Gastrocnemius medialis (tissue), 4 donors: ENCODE data around the gene CTTNBP2.

Experiments used
- POLR2A ChIP-seq, 2 donors: fragments of 450-650 bp; IDR thresholded peaks; one replicate each; pipeline ENCODE4 v1.6.1; 2017; ENCODE audit warnings: antibody characterized with exemption in 2 of 2, mild to moderate bottlenecking in 2 of 2, moderate library complexity in 2 of 2
- TF ChIP-seq, protein P1 (sequence below), 5 experiments: fragments of 450-650 bp in 3 of 5; fragments of 200-600 bp in 2 of 5; sonication (generic) in 2 of 5; IDR thresholded peaks in 4 of 5; conservative IDR thresholded peaks in 1 of 5; 1 replicate in 4 of 5; 2 replicates in 1 of 5; pipeline ENCODE4 v1.5.1; 2016 to 2019; ENCODE audit warnings: antibody characterized with exemption in 5 of 5, mild to moderate bottlenecking in 3 of 5, moderate library complexity in 3 of 5

DNA sequence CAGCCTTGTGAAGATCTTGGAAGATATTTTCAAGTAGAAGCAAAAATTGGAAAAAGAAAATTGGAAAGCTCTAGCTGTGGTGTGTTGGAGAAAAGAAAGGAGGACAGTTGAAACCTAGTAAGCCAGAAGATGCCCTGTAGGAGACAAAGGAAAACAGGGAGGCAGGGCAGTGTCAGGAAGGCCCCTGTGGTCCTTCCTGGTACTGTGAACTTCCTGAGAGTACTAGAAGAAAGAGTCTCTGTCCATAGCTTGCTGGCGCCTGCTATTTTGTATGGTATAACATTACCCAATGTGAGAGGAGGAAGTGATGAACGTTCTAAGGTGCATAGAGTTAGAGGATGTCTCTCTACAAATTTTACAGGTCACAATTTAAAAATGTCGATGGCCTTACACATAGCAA, 183.1 kb downstream of the CTTNBP2 start:
- TF ChIP-seq, protein P1, sequence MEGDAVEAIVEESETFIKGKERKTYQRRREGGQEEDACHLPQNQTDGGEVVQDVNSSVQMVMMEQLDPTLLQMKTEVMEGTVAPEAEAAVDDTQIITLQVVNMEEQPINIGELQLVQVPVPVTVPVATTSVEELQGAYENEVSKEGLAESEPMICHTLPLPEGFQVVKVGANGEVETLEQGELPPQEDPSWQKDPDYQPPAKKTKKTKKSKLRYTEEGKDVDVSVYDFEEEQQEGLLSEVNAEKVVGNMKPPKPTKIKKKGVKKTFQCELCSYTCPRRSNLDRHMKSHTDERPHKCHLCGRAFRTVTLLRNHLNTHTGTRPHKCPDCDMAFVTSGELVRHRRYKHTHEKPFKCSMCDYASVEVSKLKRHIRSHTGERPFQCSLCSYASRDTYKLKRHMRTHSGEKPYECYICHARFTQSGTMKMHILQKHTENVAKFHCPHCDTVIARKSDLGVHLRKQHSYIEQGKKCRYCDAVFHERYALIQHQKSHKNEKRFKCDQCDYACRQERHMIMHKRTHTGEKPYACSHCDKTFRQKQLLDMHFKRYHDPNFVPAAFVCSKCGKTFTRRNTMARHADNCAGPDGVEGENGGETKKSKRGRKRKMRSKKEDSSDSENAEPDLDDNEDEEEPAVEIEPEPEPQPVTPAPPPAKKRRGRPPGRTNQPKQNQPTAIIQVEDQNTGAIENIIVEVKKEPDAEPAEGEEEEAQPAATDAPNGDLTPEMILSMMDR (IDR thresholded peaks at IDR 0.05 in 4 of 5, conservative IDR thresholded peaks at IDR 0.05 in 1 of 5) = no peak
- TF ChIP-seq POLR2A (IDR thresholded peaks at IDR 0.05) = no peak
